HEK293 (cell line): ENCODE data around the gene GPR153.

Experiments
- KLF10 ChIP-seq: fragments of 450-650 bp; IDR thresholded peaks from 2 replicates; pipeline ENCODE4 v1.5.1; 2018; ENCODE audit warnings: missing biosample characterization, mild to moderate bottlenecking, missing genetic modification characterization
- KLF9 ChIP-seq: fragments of 450-650 bp; formaldehyde crosslinking; IDR thresholded peaks from 2 replicates; pipeline ENCODE4 v1.5.1; 2016; ENCODE audit warnings: missing biosample characterization, missing genetic modification characterization, low read depth
- MEIS1 ChIP-seq: sonication (generic); formaldehyde crosslinking; IDR thresholded peaks from 2 replicates; pipeline ENCODE4 v1.8.1; 2022; ENCODE audit warnings: missing genetic modification reagents, mild to moderate bottlenecking, borderline replicate concordance
- PRDM6 ChIP-seq: fragments of 450-650 bp; formaldehyde crosslinking; IDR thresholded peaks from 2 replicates; pipeline ENCODE4 v1.5.1; 2017; ENCODE audit warnings: missing biosample characterization, missing genetic modification characterization
- SP7 ChIP-seq: fragments of 450-650 bp; formaldehyde crosslinking; IDR thresholded peaks from 2 replicates; pipeline ENCODE4 v1.5.1; 2016; ENCODE audit warnings: missing biosample characterization, missing genetic modification characterization
- ZBTB11 ChIP-seq: fragments of 450-650 bp; formaldehyde crosslinking; conservative IDR thresholded peaks from 2 replicates; pipeline ENCODE4 v1.5.1; 2016; ENCODE audit warnings: low read depth, missing biosample characterization, missing genetic modification characterization
- ZFP69B ChIP-seq: fragments of 450-650 bp; formaldehyde crosslinking; IDR thresholded peaks from 2 replicates; pipeline ENCODE4 v1.5.1; 2016; ENCODE audit warnings: missing biosample characterization, missing genetic modification characterization
- ZNF114 ChIP-seq: fragments of 450-650 bp; formaldehyde crosslinking; IDR thresholded peaks from 2 replicates; pipeline ENCODE4 v1.5.0; 2017; ENCODE audit warnings: missing biosample characterization, missing genetic modification characterization
- ZNF132 ChIP-seq: fragments of 450-650 bp; formaldehyde crosslinking; IDR thresholded peaks from 2 replicates; pipeline ENCODE4 v1.5.1; 2017; ENCODE audit warnings: missing biosample characterization, missing genetic modification characterization, borderline replicate concordance
- ZNF157 ChIP-seq: fragments of 450-650 bp; formaldehyde crosslinking; IDR thresholded peaks from 2 replicates; pipeline ENCODE4 v1.5.1; 2016; ENCODE audit warnings: missing biosample characterization, missing genetic modification characterization
- ZNF366 ChIP-seq: fragments of 450-650 bp; formaldehyde crosslinking; conservative IDR thresholded peaks from 2 replicates; pipeline ENCODE4 v1.5.1; 2016; ENCODE audit warnings: missing biosample characterization, missing genetic modification characterization
- ZNF529 ChIP-seq: fragments of 450-650 bp; formaldehyde crosslinking; IDR thresholded peaks from 2 replicates; pipeline ENCODE4 v1.5.1; 2017; ENCODE audit warnings: missing genetic modification characterization, missing biosample characterization; ENCODE audit not compliant: insufficient replicate concordance
- ZNF544 ChIP-seq: fragments of 450-650 bp; formaldehyde crosslinking; IDR thresholded peaks from 2 replicates; pipeline ENCODE4 v1.5.0; 2017; ENCODE audit warnings: missing biosample characterization, missing genetic modification characterization
- ZNF548 ChIP-seq: fragments of 450-650 bp; formaldehyde crosslinking; IDR thresholded peaks from 2 replicates; pipeline ENCODE4 v1.5.1; 2016; ENCODE audit warnings: missing biosample characterization, missing genetic modification characterization
- ZNF558 ChIP-seq: fragments of 450-650 bp; formaldehyde crosslinking; IDR thresholded peaks from 2 replicates; pipeline ENCODE4 v1.5.1; 2016; ENCODE audit warnings: missing biosample characterization, missing genetic modification characterization
- ZNF600 ChIP-seq: fragments of 450-650 bp; formaldehyde crosslinking; IDR thresholded peaks from 2 replicates; pipeline ENCODE4 v1.5.1; 2016; ENCODE audit warnings: missing biosample characterization, missing genetic modification characterization
- ZNF777 ChIP-seq: fragments of 450-650 bp; formaldehyde crosslinking; IDR thresholded peaks from 2 replicates; pipeline ENCODE4 v1.5.1; 2017; ENCODE audit warnings: missing biosample characterization, missing genetic modification characterization, borderline replicate concordance
- ZNF830 ChIP-seq: fragments of 450-650 bp; IDR thresholded peaks from 2 replicates; pipeline ENCODE4 v1.5.0; 2018; ENCODE audit warnings: missing biosample characterization, missing genetic modification characterization, low read depth, mild to moderate bottlenecking, moderate library complexity
- ZSCAN23 ChIP-seq: fragments of 450-650 bp; formaldehyde crosslinking; IDR thresholded peaks from 2 replicates; pipeline ENCODE4 v1.5.1; 2016; ENCODE audit warnings: missing biosample characterization, missing genetic modification characterization
- TF ChIP-seq, protein P1 (sequence below): fragments of 450-650 bp; formaldehyde crosslinking; IDR thresholded peaks from 2 replicates; pipeline ENCODE4 v1.5.1; 2017; ENCODE audit warnings: missing biosample characterization, mild to moderate bottlenecking, missing genetic modification characterization, moderate library complexity
- TF ChIP-seq, protein P2 (sequence below): fragments of 450-650 bp; formaldehyde crosslinking; IDR thresholded peaks from 2 replicates; pipeline ENCODE4 v1.5.1; 2017; ENCODE audit warnings: missing biosample characterization, missing genetic modification characterization
- TF ChIP-seq, protein P3 (sequence below): fragments of 450-650 bp; formaldehyde crosslinking; IDR thresholded peaks from 2 replicates; pipeline ENCODE4 v1.5.1; 2016; ENCODE audit warnings: missing biosample characterization, missing genetic modification characterization, borderline replicate concordance
- TF ChIP-seq, protein P4 (sequence below): fragments of 450-650 bp; formaldehyde crosslinking; IDR thresholded peaks from 2 replicates; pipeline ENCODE4 v1.5.1; 2016; ENCODE audit warnings: missing biosample characterization, missing genetic modification characterization

GPR153 gene

DNA sequence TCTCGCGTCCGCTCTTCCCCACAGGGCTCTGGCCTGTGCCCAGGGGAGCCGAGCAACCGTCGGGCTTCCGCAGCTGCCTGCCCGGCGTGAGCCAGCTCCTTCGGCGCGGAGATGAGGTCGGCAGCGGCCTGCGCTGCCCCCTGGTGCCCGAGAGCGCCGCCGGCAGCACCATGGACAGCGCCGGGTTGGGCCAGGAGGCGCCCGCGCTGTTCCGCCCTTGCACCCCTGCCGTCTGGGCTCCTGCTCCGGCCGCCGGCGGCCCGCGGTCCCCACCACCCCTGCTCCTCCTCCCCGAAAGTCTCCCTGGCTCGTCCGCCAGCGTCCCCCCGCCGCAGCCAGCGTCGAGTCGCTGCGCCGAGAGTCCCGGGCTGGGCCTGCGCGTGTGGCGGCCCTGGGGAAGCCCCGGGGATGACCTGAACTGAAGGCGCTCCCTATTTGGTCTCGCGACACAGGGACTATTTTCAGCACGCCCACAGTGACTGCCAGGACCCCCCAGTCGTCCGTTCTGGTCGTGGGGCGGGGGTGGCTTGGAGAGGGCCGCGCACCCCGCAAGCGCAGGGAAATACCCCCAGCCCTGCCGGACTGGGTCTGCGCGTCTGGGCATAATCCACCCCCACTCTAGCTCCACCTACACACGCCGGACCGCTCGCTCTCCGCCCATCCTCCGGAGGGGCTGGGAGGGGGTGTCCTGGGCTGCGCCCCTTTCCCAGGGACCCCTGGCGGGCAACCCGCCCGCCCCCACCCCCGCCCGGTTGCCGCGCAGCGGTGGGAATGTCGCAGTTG is 15.6 kb downstream of the GPR153 start (continued):
- TF ChIP-seq PRDM6 (tag by site-specific recombination) (no peak), KLF9 (tag by site-specific recombination) (no peak; the same call in 1 of the 2 replicates), ZNF114 (no peak), ZNF544 (tag by site-specific recombination) (no peak), ZNF600 (tag by site-specific recombination) (peak; percentile 89), ZNF366 (tag by site-specific recombination) (no peak), SP7 (tag by site-specific recombination) (no peak; the same call in 1 of the 2 replicates), ZBTB11 (tag by site-specific recombination) (0 out of 2 replicates have a peak, but pooled peaks have one; percentile 25), MEIS1 (CRISPR knock-in tag) (peak; percentile 41; the same call in 1 of the 2 replicates), ZNF558 (tag by site-specific recombination) (no peak), ZFP69B (peak; percentile 73; the same call in 1 of the 2 replicates), ZNF132 (tag by site-specific recombination) (no peak), ZNF777 (tag by site-specific recombination) (peak; percentile 84; the same call in 1 of the 2 replicates), ZNF548 (tag by site-specific recombination) (no peak), ZNF529 (tag by site-specific recombination) (no peak), ZNF157 (tag by site-specific recombination) (no peak), ZNF830 (tag by site-specific recombination) (no peak), ZSCAN23 (tag by site-specific recombination) (no peak), KLF10 (tag by site-specific recombination) (0 out of 2 replicates have a peak, but pooled peaks have one; percentile 27)
- TF ChIP-seq, protein P1, sequence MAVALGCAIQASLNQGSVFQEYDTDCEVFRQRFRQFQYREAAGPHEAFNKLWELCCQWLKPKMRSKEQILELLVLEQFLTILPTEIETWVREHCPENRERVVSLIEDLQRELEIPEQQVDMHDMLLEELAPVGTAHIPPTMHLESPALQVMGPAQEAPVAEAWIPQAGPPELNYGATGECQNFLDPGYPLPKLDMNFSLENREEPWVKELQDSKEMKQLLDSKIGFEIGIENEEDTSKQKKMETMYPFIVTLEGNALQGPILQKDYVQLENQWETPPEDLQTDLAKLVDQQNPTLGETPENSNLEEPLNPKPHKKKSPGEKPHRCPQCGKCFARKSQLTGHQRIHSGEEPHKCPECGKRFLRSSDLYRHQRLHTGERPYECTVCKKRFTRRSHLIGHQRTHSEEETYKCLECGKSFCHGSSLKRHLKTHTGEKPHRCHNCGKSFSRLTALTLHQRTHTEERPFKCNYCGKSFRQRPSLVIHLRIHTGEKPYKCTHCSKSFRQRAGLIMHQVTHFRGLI: peak; percentile 76; the same call in 1 of the 2 replicates
- TF ChIP-seq, protein P2, sequence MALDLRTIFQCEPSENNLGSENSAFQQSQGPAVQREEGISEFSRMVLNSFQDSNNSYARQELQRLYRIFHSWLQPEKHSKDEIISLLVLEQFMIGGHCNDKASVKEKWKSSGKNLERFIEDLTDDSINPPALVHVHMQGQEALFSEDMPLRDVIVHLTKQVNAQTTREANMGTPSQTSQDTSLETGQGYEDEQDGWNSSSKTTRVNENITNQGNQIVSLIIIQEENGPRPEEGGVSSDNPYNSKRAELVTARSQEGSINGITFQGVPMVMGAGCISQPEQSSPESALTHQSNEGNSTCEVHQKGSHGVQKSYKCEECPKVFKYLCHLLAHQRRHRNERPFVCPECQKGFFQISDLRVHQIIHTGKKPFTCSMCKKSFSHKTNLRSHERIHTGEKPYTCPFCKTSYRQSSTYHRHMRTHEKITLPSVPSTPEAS (tag by site-specific recombination): no peak
- TF ChIP-seq, protein P3, sequence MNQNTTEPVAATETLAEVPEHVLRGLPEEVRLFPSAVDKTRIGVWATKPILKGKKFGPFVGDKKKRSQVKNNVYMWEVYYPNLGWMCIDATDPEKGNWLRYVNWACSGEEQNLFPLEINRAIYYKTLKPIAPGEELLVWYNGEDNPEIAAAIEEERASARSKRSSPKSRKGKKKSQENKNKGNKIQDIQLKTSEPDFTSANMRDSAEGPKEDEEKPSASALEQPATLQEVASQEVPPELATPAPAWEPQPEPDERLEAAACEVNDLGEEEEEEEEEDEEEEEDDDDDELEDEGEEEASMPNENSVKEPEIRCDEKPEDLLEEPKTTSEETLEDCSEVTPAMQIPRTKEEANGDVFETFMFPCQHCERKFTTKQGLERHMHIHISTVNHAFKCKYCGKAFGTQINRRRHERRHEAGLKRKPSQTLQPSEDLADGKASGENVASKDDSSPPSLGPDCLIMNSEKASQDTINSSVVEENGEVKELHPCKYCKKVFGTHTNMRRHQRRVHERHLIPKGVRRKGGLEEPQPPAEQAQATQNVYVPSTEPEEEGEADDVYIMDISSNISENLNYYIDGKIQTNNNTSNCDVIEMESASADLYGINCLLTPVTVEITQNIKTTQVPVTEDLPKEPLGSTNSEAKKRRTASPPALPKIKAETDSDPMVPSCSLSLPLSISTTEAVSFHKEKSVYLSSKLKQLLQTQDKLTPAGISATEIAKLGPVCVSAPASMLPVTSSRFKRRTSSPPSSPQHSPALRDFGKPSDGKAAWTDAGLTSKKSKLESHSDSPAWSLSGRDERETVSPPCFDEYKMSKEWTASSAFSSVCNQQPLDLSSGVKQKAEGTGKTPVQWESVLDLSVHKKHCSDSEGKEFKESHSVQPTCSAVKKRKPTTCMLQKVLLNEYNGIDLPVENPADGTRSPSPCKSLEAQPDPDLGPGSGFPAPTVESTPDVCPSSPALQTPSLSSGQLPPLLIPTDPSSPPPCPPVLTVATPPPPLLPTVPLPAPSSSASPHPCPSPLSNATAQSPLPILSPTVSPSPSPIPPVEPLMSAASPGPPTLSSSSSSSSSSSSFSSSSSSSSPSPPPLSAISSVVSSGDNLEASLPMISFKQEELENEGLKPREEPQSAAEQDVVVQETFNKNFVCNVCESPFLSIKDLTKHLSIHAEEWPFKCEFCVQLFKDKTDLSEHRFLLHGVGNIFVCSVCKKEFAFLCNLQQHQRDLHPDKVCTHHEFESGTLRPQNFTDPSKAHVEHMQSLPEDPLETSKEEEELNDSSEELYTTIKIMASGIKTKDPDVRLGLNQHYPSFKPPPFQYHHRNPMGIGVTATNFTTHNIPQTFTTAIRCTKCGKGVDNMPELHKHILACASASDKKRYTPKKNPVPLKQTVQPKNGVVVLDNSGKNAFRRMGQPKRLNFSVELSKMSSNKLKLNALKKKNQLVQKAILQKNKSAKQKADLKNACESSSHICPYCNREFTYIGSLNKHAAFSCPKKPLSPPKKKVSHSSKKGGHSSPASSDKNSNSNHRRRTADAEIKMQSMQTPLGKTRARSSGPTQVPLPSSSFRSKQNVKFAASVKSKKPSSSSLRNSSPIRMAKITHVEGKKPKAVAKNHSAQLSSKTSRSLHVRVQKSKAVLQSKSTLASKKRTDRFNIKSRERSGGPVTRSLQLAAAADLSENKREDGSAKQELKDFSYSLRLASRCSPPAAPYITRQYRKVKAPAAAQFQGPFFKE (tag by site-specific recombination): no peak
- TF ChIP-seq, protein P4, sequence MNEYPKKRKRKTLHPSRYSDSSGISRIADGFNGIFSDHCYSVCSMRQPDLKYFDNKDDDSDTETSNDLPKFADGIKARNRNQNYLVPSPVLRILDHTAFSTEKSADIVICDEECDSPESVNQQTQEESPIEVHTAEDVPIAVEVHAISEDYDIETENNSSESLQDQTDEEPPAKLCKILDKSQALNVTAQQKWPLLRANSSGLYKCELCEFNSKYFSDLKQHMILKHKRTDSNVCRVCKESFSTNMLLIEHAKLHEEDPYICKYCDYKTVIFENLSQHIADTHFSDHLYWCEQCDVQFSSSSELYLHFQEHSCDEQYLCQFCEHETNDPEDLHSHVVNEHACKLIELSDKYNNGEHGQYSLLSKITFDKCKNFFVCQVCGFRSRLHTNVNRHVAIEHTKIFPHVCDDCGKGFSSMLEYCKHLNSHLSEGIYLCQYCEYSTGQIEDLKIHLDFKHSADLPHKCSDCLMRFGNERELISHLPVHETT (tag by site-specific recombination): no peak
